HK-2 (cell line): ENCODE measurements around the gene MAN1C1.

ENCODE experiments used
- DNase-seq: peaks from one replicate; pipeline ENCODE4 v3.0.0-alpha.2; 2018; ENCODE audit not compliant: unreplicated experiment

Gene MAN1C1

GRCh38 chr1:25763493-25763892 is 146.9 kb downstream of the MAN1C1 start:
- DNase-seq, result no peak

GRCh38 chr1:25765136-25765922 is 148.7 kb downstream of the MAN1C1 start:
- no peak for DNase-seq

- DNase-seq, result no peak
Observed at GRCh38 chr1:25765923-25766589, 149.5 kb downstream of the MAN1C1 start.

GRCh38 chr1:25766721-25767436 is 150.3 kb downstream of the MAN1C1 start:
- no peak for DNase-seq

GRCh38 chr1:25767437-25767770 is 150.8 kb downstream of the MAN1C1 start:
- no peak for DNase-seq

- DNase-seq, result no peak
Observed at GRCh38 chr1:25768999-25769398, 152.4 kb downstream of the MAN1C1 start.

GRCh38 chr1:25769625-25770383 is 153.2 kb downstream of the MAN1C1 start:
- DNase-seq, result no peak

- DNase-seq, result no peak
Observed at GRCh38 chr1:25770541-25771220, 154.1 kb downstream of the MAN1C1 start.

- DNase-seq, result peak; percentile 70
Observed at GRCh38 chr1:25771221-25772114, 154.9 kb downstream of the MAN1C1 start.

- DNase-seq, result no peak
Observed at GRCh38 chr1:25772164-25772563, 155.6 kb downstream of the MAN1C1 start.

- DNase-seq, result no peak
Observed at GRCh38 chr1:25772692-25773245, 156.2 kb downstream of the MAN1C1 start.

GRCh38 chr1:25773441-25774125 is 157.0 kb downstream of the MAN1C1 start:
- DNase-seq, result peak; percentile 40

- no peak for DNase-seq
Observed at GRCh38 chr1:25774206-25774803, 157.7 kb downstream of the MAN1C1 start.

GRCh38 chr1:25774921-25775771 is 158.6 kb downstream of the MAN1C1 start:
- DNase-seq, result no peak

- DNase-seq, result no peak
Observed at GRCh38 chr1:25779388-25779787, 162.8 kb downstream of the MAN1C1 start.

GRCh38 chr1:25779894-25780293 is 163.3 kb downstream of the MAN1C1 start:
- no peak for DNase-seq

- no peak for DNase-seq
Observed at GRCh38 chr1:25780318-25781129, 163.9 kb downstream of the MAN1C1 start.

GRCh38 chr1:25781130-25781433 is 164.5 kb downstream of the MAN1C1 start:
- DNase-seq, result no peak
